Measurements from ENCODE around the gene CEP78. TPM values are rescaled to one million over a fixed set of nuclear protein-coding genes. Genes with fewer than 3 reads are reported as not detected.

CEP78 gene
- total RNA-seq, 1 experiment from 2014 or later: 48.1 TPM

DNA sequence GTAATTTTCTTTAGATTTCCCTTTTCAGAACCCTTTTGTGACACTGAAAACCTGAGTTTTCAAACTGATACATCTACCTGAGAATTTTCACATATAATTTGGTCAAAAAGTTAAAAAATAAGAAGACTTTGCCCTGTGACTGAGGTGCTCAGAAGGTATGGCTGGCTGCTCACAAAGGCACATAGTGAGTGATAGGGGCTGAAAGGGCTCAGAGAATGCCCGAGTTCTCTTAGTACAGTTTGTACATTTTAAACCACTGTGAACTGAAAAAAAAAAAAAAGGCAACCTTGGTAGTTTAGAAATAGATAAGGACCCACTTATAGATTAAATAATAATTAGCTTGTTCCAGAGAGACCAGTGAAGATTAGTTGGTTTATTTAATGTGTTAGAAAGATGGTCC lies 42.9 kb downstream of the CEP78 start (continued):
- TF ChIP-seq, protein P1, sequence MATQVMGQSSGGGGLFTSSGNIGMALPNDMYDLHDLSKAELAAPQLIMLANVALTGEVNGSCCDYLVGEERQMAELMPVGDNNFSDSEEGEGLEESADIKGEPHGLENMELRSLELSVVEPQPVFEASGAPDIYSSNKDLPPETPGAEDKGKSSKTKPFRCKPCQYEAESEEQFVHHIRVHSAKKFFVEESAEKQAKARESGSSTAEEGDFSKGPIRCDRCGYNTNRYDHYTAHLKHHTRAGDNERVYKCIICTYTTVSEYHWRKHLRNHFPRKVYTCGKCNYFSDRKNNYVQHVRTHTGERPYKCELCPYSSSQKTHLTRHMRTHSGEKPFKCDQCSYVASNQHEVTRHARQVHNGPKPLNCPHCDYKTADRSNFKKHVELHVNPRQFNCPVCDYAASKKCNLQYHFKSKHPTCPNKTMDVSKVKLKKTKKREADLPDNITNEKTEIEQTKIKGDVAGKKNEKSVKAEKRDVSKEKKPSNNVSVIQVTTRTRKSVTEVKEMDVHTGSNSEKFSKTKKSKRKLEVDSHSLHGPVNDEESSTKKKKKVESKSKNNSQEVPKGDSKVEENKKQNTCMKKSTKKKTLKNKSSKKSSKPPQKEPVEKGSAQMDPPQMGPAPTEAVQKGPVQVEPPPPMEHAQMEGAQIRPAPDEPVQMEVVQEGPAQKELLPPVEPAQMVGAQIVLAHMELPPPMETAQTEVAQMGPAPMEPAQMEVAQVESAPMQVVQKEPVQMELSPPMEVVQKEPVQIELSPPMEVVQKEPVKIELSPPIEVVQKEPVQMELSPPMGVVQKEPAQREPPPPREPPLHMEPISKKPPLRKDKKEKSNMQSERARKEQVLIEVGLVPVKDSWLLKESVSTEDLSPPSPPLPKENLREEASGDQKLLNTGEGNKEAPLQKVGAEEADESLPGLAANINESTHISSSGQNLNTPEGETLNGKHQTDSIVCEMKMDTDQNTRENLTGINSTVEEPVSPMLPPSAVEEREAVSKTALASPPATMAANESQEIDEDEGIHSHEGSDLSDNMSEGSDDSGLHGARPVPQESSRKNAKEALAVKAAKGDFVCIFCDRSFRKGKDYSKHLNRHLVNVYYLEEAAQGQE (IDR thresholded peaks at IDR 0.05; ENCODE audit: low read depth): no peak
- TF ChIP-seq, protein P2, sequence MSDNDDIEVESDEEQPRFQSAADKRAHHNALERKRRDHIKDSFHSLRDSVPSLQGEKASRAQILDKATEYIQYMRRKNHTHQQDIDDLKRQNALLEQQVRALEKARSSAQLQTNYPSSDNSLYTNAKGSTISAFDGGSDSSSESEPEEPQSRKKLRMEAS (IDR thresholded peaks at IDR 0.05): no peak
- no peak for TF ChIP-seq SP1 (IDR thresholded peaks at IDR 0.05; ENCODE audit: low read depth)
- no peak for TF ChIP-seq CEBPB (IDR thresholded peaks at IDR 0.05; ENCODE audit: low read depth)
- TF ChIP-seq, protein P3, sequence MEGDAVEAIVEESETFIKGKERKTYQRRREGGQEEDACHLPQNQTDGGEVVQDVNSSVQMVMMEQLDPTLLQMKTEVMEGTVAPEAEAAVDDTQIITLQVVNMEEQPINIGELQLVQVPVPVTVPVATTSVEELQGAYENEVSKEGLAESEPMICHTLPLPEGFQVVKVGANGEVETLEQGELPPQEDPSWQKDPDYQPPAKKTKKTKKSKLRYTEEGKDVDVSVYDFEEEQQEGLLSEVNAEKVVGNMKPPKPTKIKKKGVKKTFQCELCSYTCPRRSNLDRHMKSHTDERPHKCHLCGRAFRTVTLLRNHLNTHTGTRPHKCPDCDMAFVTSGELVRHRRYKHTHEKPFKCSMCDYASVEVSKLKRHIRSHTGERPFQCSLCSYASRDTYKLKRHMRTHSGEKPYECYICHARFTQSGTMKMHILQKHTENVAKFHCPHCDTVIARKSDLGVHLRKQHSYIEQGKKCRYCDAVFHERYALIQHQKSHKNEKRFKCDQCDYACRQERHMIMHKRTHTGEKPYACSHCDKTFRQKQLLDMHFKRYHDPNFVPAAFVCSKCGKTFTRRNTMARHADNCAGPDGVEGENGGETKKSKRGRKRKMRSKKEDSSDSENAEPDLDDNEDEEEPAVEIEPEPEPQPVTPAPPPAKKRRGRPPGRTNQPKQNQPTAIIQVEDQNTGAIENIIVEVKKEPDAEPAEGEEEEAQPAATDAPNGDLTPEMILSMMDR (IDR thresholded peaks at IDR 0.05 in 2 of 3, conservative IDR thresholded peaks at IDR 0.05 in 1 of 3; ENCODE audit: borderline replicate concordance in 1 of 3, insufficient read depth in 1 of 3, low read depth in 2 of 3, low read length in 2 of 3): no peak
- TF ChIP-seq POLR2AphosphoS5 (IDR thresholded peaks at IDR 0.05; ENCODE audit: low read depth, low read length): no peak
- TF ChIP-seq POLR2A (IDR thresholded peaks at IDR 0.05; ENCODE audit: borderline replicate concordance, extremely low read depth, insufficient read depth, insufficient read length): no peak

DNA sequence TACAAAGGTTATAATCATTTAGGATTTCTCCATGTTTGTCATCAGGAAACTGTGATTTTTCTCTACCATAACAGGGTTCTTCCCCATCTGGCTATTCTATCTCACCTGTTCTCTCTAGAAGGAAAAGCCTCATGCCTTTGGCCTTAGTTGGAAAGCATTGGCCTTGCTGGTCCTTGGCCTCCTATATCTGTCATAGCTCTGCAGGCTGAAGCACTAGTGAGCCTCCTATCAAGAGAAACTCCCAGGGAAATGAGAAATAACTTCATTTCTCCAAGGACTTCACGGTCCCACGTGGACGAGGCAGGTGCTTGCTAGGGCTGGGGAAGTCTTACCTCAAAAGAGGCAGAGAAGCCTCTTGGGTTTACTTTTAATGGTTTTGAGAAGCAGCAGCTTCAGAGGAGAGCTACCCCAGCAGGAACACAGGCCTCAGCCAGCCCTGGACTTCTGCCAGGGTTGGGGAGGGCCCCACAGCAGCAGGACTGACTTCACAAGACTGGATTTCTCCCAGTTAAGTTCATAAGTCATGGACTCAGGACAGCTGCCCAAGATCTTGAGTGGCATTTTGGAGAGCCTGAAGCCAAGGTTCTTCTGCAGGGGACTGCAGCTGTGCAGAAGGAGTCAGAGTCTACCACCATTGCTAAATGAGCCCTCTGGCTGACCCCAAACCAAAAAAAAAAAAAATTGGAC lies 45.2 kb downstream of the CEP78 start:
- no TSS peak for BruUV-seq (replicated peaks)
- no peaks in the 10 kb centered on the region for H3K27me3 ChIP-seq (ENCODE audit: insufficient read depth, low read length)
- no peak overlapping the region for H3K4me3 ChIP-seq (replicated peaks in 1 of 2; ENCODE audit: low read depth in 1 of 2, low read length in 2 of 2)
- H3K4me1 ChIP-seq (ENCODE audit: control insufficient read depth in 1 of 2, insufficient read depth in 2 of 2, low read length in 2 of 2): peaks cover 0 to 2% of the 10 kb centered on the region in 2 experiments; a peak in 1 of 4 replicates
- DNase-seq (ENCODE audit: low read depth, low spot score) (no peak), ATAC-seq (no peak)
- no peaks in the 10 kb centered on the region for H4K20me1 ChIP-seq (ENCODE audit: insufficient read depth)
- CTCF ChIA-PET: no interaction called here
- H3K9ac ChIP-seq (ENCODE audit: low read length): no peak overlapping the region
- H2AFZ ChIP-seq (ENCODE audit: low read depth, low read length, poor library complexity, severe bottlenecking): no peak overlapping the region
- POLR2A ChIA-PET: no interaction called here
- no peaks in the 10 kb centered on the region for H3K79me2 ChIP-seq (ENCODE audit: insufficient read depth, low read length)
- no peaks in the 10 kb centered on the region for H3K9me3 ChIP-seq (ENCODE audit: control insufficient read depth in 1 of 2, insufficient read depth in 1 of 2, low read depth in 1 of 2, low read length in 2 of 2)
- no peak overlapping the region for H3K4me2 ChIP-seq (ENCODE audit: low read length)
- RAD21 ChIA-PET (ENCODE audit: low non-redundant PET in 1 of 2, low total read pairs in 2 of 2, uncharacterized antibody in 2 of 2, unreplicated experiment in 2 of 2): no interaction called here
- H3K9me2 ChIP-seq (ENCODE audit: insufficient read depth): no peaks in the 10 kb centered on the region
- H3K27ac ChIP-seq (ENCODE audit: low read depth, low read length): no peak overlapping the region
- no peaks in the 10 kb centered on the region for H3K36me3 ChIP-seq (ENCODE audit: control insufficient read depth in 1 of 2, insufficient read depth in 2 of 2, low read length in 2 of 2)
- intact Hi-C loops (cut with micrococcal nuclease): no loop called here
- TF ChIP-seq TCF7L2 (IDR thresholded peaks at IDR 0.05; ENCODE audit: borderline replicate concordance, extremely low read depth, insufficient read depth, insufficient read length) (no peak), ELF1 (IDR thresholded peaks at IDR 0.05; ENCODE audit: borderline replicate concordance, low read depth) (no peak), JUND (IDR thresholded peaks at IDR 0.05) (no peak), YY1 (IDR thresholded peaks at IDR 0.05; ENCODE audit: extremely low read depth, insufficient replicate concordance, low read depth, low read length) (no peak), EZH2phosphoT487 (IDR thresholded peaks at IDR 0.05; ENCODE audit: borderline replicate concordance) (no peak), SRF (IDR thresholded peaks at IDR 0.05; ENCODE audit: low read depth) (no peak), EZH2 (IDR thresholded peaks at IDR 0.05) (no peak)
- TF ChIP-seq, protein P4, sequence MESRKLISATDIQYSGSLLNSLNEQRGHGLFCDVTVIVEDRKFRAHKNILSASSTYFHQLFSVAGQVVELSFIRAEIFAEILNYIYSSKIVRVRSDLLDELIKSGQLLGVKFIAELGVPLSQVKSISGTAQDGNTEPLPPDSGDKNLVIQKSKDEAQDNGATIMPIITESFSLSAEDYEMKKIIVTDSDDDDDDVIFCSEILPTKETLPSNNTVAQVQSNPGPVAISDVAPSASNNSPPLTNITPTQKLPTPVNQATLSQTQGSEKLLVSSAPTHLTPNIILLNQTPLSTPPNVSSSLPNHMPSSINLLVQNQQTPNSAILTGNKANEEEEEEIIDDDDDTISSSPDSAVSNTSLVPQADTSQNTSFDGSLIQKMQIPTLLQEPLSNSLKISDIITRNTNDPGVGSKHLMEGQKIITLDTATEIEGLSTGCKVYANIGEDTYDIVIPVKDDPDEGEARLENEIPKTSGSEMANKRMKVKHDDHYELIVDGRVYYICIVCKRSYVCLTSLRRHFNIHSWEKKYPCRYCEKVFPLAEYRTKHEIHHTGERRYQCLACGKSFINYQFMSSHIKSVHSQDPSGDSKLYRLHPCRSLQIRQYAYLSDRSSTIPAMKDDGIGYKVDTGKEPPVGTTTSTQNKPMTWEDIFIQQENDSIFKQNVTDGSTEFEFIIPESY (IDR thresholded peaks at IDR 0.05; ENCODE audit: extremely low read depth, insufficient replicate concordance, low read length): no peak
